GM12878 (cell line): ENCODE measurements around the gene KCND3. TPM values are rescaled to one million over a fixed set of nuclear protein-coding genes. Genes with fewer than 3 reads are reported as not detected.

ENCODE experiments used
- ATAC-seq: fragments of 200-7000 bp; cut with Tn5 transposase; 3 replicates; pipeline ENCODE4 v1.9.1; 2020; ENCODE audit warnings: mild to moderate bottlenecking, moderate library complexity
- BruUV-seq: library from RNA; stranded (reverse); fragments of 400-500 nt; replicated peaks from 2 replicates; lab custom pipeline; 2021; lab: Mats Ljungman, UMichigan
- CTCF ChIA-PET: fragments of 300-600 bp; sonication (Branson Sonifier 250); formaldehyde crosslinking; extraction: SDS; loops from one replicate; lab custom pipeline; 2021; ENCODE audit warnings: inconsistent platforms; lab: Yijun Ruan, JAX
- POLR2A ChIA-PET: fragments of 350-600 bp; formaldehyde crosslinking; extraction: SDS; loops from one replicate; lab custom pipeline; 2021; ENCODE audit warnings: inconsistent platforms; lab: Charles Lee
- RAD21 ChIA-PET: fragments of 300-600 bp; sonication (Branson Sonifier 250); formaldehyde crosslinking; loops from one replicate; lab custom pipeline; 2023; ENCODE audit warnings: antibody characterized with exemption; ENCODE audit not compliant: unreplicated experiment; lab: Charles Lee
- SMC1A ChIA-PET: fragments of 300-600 bp; sonication (Branson Sonifier 250); formaldehyde crosslinking; loops from one replicate; lab custom pipeline; 2023; ENCODE audit not compliant: unreplicated experiment, uncharacterized antibody; lab: Charles Lee
- DNase-seq: peaks from one replicate; pipeline ENCODE4 v3.0.0-alpha.2; 2011; ENCODE audit warnings: low read depth, low spot score
- FAIRE-seq: peaks from 3 replicates; lab custom pipeline; 2011; peaks lifted over from hg19 to GRCh38; lab: Jason Lieb, UNC
- H2AFZ ChIP-seq: 2 replicates; pipeline ENCODE4 v1.6.0; 2011; ENCODE audit warnings: low read depth, low read length, control low read depth; ENCODE audit not compliant: control insufficient read depth
- H3K27ac ChIP-seq: 2 replicates; pipeline ENCODE4 v1.5.1; 2011; ENCODE audit warnings: control low read depth; ENCODE audit not compliant: control insufficient read depth, insufficient read depth
- H3K27me3 ChIP-seq, 2 experiments: replicated peaks in 1 of 2; 2 replicates each; pipeline versions ENCODE4 v1.6.0 to v1.6.1; 2011; ENCODE audit warnings: low read length in 1 of 2; ENCODE audit not compliant: control insufficient read depth in 2 of 2, insufficient read depth in 2 of 2
- H3K36me3 ChIP-seq, 2 experiments: 2 replicates each; pipeline ENCODE4 v1.5.1; 2011; ENCODE audit warnings: low read length in 1 of 2; ENCODE audit not compliant: control insufficient read depth in 2 of 2, insufficient read depth in 2 of 2
- H3K4me1 ChIP-seq: 2 replicates; pipeline ENCODE4 v1.6.1; 2011; ENCODE audit warnings: mild to moderate bottlenecking, low read length, moderate library complexity, mixed read lengths; ENCODE audit not compliant: control insufficient read depth, insufficient read depth
- H3K4me2 ChIP-seq: 2 replicates; pipeline ENCODE4 v1.6.0; 2011; ENCODE audit warnings: control low read depth; ENCODE audit not compliant: control insufficient read depth, insufficient read depth
- H3K4me3 ChIP-seq: fragments of 200-600 bp; sonication (generic); 2 replicates; pipeline ENCODE4 v1.5.1; 2016
- H3K79me2 ChIP-seq: 2 replicates; pipeline ENCODE4 v1.6.0; 2011; ENCODE audit warnings: low read length; ENCODE audit not compliant: control insufficient read depth, insufficient read depth
- H3K9ac ChIP-seq: 2 replicates; pipeline ENCODE4 v1.8.0; 2011; ENCODE audit warnings: low read length, control low read depth, mixed read lengths; ENCODE audit not compliant: control insufficient read depth, insufficient read depth
- H3K9me3 ChIP-seq: replicated peaks from 3 replicates; pipeline ENCODE4 v1.5.1; 2011; ENCODE audit warnings: mild to moderate bottlenecking, low read length; ENCODE audit not compliant: control insufficient read depth, insufficient read depth
- H4K20me1 ChIP-seq: 2 replicates; pipeline ENCODE4 v1.6.0; 2011; ENCODE audit not compliant: control insufficient read depth, insufficient read depth
- ATF3 ChIP-seq: IDR thresholded peaks from 2 replicates; pipeline ENCODE4 v1.6.1; 2011; ENCODE audit warnings: low read depth, mild to moderate bottlenecking, low read length, moderate library complexity, borderline replicate concordance; ENCODE audit errors: extremely low read depth
- ESRRA ChIP-seq: IDR thresholded peaks from 2 replicates; pipeline ENCODE4 v1.6.1; 2012; ENCODE audit warnings: mild to moderate bottlenecking, low read length, improper control_type of control experiment
- JUNB ChIP-seq: IDR thresholded peaks from 2 replicates; pipeline ENCODE4 v1.6.1; 2016; ENCODE audit warnings: antibody characterized with exemption, mild to moderate bottlenecking
- NFXL1 ChIP-seq: fragments of 450-650 bp; IDR thresholded peaks from 2 replicates; pipeline ENCODE4 v1.6.1; 2017; ENCODE audit warnings: antibody characterized with exemption, mild to moderate bottlenecking, borderline replicate concordance
- NR2C2 ChIP-seq: IDR thresholded peaks from 2 replicates; pipeline ENCODE4 v1.6.1; 2011; ENCODE audit warnings: borderline replicate concordance, low read depth; ENCODE audit not compliant: control insufficient read depth, insufficient read length
- RBBP5 ChIP-seq: fragments of 200-600 bp; sonication (generic); conservative IDR thresholded peaks from 2 replicates; pipeline ENCODE4 v1.6.1; 2016
- RFX5 ChIP-seq: IDR thresholded peaks from 2 replicates; pipeline ENCODE4 v1.6.1; 2011; ENCODE audit warnings: low read depth, low read length, improper control_type of control experiment
- TBL1XR1 ChIP-seq: IDR thresholded peaks from 2 replicates; pipeline ENCODE4 v1.6.1; 2012; ENCODE audit warnings: low read depth, low read length, improper control_type of control experiment
- WGBS: methylation state at CpG from one replicate; pipeline ENCODE4 v1.1.6; 2016; ENCODE audit warnings: low lambda C conversion rate; ENCODE audit not compliant: insufficient replicate concordance, insufficient coverage; ENCODE audit errors: missing lambda C conversion rate; 5-methylcytosine and 5-hydroxymethylcytosine counted together
- in situ Hi-C: fragments of 300-500 bp; cut with MboI; formaldehyde crosslinking; loops from 9 replicates; pipeline ENCODE4 v1.14.3; 2018; ENCODE audit warnings: mixed read lengths
- intact Hi-C: fragments of 100-400 bp; cut with micrococcal nuclease; formaldehyde crosslinking; loops from one replicate; pipeline ENCODE4 v1.14.2; 2022; ENCODE audit not compliant: unreplicated experiment
- polyA plus RNA-seq, 11 experiments: library from polyadenylated mRNA; depleted of rRNA in 4 of 11; unstranded in 6 of 11; stranded (reverse) in 5 of 11; fragments of >200 nt; fragmentation: Nextera tagmentation in 4 of 11; fragmentation: Illumina TruSeq in 1 of 11; extraction: Ambion mirVana in 4 of 11; extraction: Trizol in 1 of 11; gene quantifications; 1 replicate in 1 of 11; 2 replicates in 10 of 11; pipeline versions ENCODE4 v1.2.1 to v1.2.3, GENCODE V29; 2011 to 2016; ENCODE audit warnings: inconsistent platforms in 2 of 11, missing spikeins in 2 of 11, low read depth in 1 of 11
- total RNA-seq, 4 experiments: library from RNA; depleted of rRNA in 3 of 4; stranded (reverse); fragments of >200 nt in 3 of 4; fragmentation: Illumina TruSeq in 1 of 4; extraction: Trizol in 1 of 4; gene quantifications; 2 replicates each; pipeline versions ENCODE4 v1.2.1 to v1.2.3, GENCODE V29; 2013 to 2021
- TF ChIP-seq, protein P1 (sequence below): IDR thresholded peaks from 2 replicates; pipeline ENCODE4 v1.6.1; 2012; ENCODE audit warnings: low read depth, low read length, improper control_type of control experiment
- TF ChIP-seq, protein P2 (sequence below): fragments of 450-650 bp; formaldehyde crosslinking; IDR thresholded peaks from 2 replicates; pipeline ENCODE4 v1.4.0; 2020; ENCODE audit warnings: mild to moderate bottlenecking, moderate library complexity

Gene KCND3
- total and polyA plus RNA-seq, 10 of the 15 experiments (the other 5 are each of a cell fraction or from before 2014, with no cell fraction given) = 0.02 TPM; not detected in 9

- DNase-seq (no peak), ATAC-seq (no peak), FAIRE-seq (no peak)
- Histone ChIP-seq H3K4me2 (no peak overlapping the region), H4K20me1 (no peaks in the 10 kb centered on the region), H3K27ac (no peak overlapping the region), H3K9ac (no peak overlapping the region), H2AFZ (no peak overlapping the region), H3K27me3 (peaks cover 0 to 4% of the 10 kb centered on the region in 2 experiments; a peak in 2 of 4 replicates), H3K4me3 (no peak overlapping the region), H3K4me1 (no peaks in the 10 kb centered on the region), H3K36me3 (no peaks in the 10 kb centered on the region), H3K9me3 (no peaks in the 10 kb centered on the region), H3K79me2 (no peaks in the 10 kb centered on the region)
- WGBS = 19% methylated on average over 8 of the region's 8 CpGs
- ChIA-PET RAD21 (no interaction called here), SMC1A (no interaction called here), CTCF (no interaction called here), POLR2A (no interaction called here)
- TF ChIP-seq TBL1XR1 (no peak), ESRRA (no peak), RFX5 (no peak), JUNB (no peak), NR2C2 (no peak)
- TF ChIP-seq, protein P1, sequence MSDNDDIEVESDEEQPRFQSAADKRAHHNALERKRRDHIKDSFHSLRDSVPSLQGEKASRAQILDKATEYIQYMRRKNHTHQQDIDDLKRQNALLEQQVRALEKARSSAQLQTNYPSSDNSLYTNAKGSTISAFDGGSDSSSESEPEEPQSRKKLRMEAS = no peak
- BruUV-seq = no TSS peak
- in situ Hi-C loops (no loop called here), intact Hi-C loops (no loop called here)
These were observed 142.6 kb downstream of the KCND3 start for GRCh38 chr1:111846842-111847241.

DNA sequence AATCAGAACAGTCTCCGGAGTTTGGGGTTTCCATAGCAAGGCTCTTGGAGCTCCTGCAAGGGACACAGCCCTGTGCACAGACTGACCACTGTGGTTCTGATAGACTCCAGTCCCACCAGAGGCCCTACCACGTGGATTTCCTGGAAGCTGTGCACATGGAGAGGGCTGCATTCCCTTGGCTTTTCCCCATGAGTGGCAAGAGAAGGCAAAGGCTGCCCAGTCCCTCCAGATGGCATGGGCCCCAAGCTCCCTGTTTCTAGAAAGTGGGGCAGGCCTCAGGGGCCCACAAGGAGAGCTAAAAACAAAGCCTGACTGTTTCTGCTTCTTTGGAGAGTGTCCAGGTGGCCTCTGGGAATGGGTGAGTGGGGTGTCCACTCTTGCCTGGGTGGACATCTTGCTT lies 146.3 kb downstream of the KCND3 start:
- Histone ChIP-seq H3K9ac (no peak overlapping the region), H3K27me3 (peaks cover 0 to 1% of the 10 kb centered on the region in 2 experiments; a peak in 2 of 4 replicates), H3K4me1 (no peaks in the 10 kb centered on the region), H3K9me3 (no peaks in the 10 kb centered on the region), H3K36me3 (no peaks in the 10 kb centered on the region), H4K20me1 (no peaks in the 10 kb centered on the region), H3K79me2 (no peaks in the 10 kb centered on the region), H3K4me3 (no peak overlapping the region), H3K4me2 (no peak overlapping the region), H2AFZ (no peak overlapping the region), H3K27ac (no peak overlapping the region)
- ChIA-PET POLR2A (no interaction called here), RAD21 (no interaction called here), SMC1A (no interaction called here), CTCF (no interaction called here)
- ATAC-seq = no peak
- no peak for FAIRE-seq
- no TSS peak for BruUV-seq
- in situ Hi-C loops (no loop called here), intact Hi-C loops (no loop called here)
- no peak for DNase-seq
- WGBS = 8% methylated on average over 2 of the region's 2 CpGs
- TF ChIP-seq ATF3 (no peak), RFX5 (no peak), ESRRA (no peak), NFXL1 (no peak), RBBP5 (no peak), JUNB (no peak)
- TF ChIP-seq, protein P2, sequence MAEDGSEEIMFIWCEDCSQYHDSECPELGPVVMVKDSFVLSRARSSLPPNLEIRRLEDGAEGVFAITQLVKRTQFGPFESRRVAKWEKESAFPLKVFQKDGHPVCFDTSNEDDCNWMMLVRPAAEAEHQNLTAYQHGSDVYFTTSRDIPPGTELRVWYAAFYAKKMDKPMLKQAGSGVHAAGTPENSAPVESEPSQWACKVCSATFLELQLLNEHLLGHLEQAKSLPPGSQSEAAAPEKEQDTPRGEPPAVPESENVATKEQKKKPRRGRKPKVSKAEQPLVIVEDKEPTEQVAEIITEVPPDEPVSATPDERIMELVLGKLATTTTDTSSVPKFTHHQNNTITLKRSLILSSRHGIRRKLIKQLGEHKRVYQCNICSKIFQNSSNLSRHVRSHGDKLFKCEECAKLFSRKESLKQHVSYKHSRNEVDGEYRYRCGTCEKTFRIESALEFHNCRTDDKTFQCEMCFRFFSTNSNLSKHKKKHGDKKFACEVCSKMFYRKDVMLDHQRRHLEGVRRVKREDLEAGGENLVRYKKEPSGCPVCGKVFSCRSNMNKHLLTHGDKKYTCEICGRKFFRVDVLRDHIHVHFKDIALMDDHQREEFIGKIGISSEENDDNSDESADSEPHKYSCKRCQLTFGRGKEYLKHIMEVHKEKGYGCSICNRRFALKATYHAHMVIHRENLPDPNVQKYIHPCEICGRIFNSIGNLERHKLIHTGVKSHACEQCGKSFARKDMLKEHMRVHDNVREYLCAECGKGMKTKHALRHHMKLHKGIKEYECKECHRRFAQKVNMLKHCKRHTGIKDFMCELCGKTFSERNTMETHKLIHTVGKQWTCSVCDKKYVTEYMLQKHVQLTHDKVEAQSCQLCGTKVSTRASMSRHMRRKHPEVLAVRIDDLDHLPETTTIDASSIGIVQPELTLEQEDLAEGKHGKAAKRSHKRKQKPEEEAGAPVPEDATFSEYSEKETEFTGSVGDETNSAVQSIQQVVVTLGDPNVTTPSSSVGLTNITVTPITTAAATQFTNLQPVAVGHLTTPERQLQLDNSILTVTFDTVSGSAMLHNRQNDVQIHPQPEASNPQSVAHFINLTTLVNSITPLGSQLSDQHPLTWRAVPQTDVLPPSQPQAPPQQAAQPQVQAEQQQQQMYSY (CRISPR knock-in tag) = no peak
